IPS DF 4.7 (cell line): ENCODE results near the gene PIEZO2.
"Not testable (repeated sequence)": the region's sequence is repeated elsewhere in the genome, so short reads cannot be mapped to it uniquely, and the experiment has no call there.

Experiments
- DNase-seq: peaks from one replicate; pipeline ENCODE4 v3.0.0-alpha.2; 2013; ENCODE audit warnings: low spot score; ENCODE audit errors: extremely low read depth

The PIEZO2 gene

DNA sequence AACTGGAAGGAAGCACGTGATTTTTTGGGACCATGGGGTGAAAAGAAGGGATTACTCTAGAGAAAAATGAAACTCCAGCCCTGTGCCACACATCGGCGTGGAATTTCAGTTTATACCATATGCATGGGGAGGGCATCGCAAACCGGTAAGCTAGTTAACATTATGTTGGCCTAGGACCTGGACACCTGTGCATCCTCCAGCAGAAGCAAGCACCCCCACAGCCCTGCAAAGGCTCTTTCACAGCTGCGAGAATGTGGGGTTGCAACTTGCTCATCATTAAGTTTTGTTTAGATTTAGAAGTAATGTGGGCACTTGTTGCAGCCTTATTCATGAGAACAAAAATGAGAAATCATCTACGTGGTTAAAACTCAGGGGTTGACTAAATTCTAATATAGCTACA lies 299.2 kb downstream of the PIEZO2 start:
- DNase-seq: no peak

DNA sequence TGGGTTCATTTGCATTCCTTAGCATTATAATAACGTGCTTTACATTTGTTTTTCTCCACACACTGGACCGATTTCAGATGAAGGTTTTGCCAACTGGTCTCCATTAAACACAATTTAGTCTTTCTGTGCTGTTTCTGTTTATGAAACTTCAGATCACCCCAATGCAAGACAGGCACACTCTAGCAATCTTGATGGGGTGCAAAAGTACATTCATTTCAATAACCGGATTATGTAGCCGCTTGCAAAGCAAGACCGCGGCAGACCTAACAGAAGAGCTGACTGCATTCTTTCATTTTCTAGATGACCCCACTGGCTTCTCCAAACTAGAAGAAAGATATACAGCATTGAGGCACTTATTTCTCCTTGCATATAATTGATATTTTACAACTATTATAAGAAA lies 301.5 kb downstream of the PIEZO2 start:
- no peak for DNase-seq

DNA sequence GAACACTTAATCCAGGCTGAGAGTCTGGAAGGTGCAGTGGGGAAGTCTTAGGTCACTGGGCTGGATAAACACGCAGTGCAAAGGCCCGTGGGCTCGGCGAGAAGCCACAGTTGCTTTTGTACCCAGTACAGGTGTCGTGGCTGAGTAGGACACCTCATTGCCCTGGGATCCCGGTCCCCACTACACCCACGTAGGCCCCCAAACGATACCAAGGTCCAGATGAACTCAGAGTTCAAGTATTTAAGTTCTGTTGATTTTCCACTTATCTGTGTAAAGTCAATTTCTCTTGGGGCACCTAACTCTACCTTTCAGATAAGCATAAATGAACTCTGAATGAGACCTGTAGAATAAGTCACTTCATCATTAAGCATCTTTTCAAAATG lies 302.0 kb downstream of the PIEZO2 start:
- DNase-seq: no peak

DNA sequence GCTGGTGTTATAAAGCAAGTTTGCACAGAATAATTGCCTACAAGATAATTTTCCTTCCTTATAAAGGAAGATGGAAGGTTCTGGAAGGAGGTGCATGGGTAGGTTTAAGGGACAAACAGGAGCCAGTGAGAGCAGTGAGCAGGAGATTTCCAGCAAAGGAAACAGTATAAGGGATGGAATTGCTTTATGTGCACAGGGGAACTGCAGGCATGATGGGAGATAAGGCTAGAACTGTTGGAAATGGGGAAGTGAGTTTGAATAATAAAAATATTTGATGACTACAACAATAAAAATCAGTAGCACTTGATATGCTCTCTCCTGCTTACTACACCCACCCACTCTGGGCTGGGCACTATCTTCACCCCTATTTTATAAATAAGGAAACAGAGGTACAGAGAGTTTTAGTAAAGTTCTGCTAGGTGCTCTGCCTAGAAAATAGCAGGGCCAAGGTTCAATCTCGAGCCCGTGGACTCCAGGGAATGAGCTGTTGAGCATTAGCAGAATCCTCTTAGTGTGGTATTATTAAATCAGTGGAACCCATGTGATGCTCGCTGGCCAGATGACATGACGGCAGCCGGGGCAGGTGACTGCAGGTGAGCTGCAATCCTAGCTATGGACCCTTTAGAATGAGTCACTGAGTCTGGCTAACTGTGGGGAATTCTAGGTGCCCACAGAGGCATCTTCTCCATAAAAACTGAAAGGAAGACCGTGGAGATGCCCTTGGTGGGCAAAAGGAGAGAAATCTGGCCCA lies 302.5 kb downstream of the PIEZO2 start:
- DNase-seq: no peak

DNA sequence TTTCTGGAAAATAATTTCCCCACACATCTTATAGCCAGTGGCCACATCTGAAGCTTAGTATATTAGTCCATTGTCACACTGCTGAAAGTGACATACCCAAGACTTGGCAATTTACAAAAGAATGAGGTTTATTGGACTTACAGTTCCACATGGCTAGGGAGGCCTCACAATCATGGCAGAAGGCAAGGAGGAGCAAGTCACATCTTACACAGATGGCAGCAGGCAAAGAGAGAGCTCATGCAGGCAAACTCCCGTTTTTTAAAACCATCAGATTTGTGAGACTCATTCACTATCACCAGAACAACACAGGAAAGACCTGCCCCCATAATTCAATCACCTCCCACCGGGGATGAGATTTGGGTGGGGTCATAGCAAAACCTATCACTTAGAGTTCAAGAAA lies 303.3 kb downstream of the PIEZO2 start:
- not testable (repeated sequence) for DNase-seq

DNA sequence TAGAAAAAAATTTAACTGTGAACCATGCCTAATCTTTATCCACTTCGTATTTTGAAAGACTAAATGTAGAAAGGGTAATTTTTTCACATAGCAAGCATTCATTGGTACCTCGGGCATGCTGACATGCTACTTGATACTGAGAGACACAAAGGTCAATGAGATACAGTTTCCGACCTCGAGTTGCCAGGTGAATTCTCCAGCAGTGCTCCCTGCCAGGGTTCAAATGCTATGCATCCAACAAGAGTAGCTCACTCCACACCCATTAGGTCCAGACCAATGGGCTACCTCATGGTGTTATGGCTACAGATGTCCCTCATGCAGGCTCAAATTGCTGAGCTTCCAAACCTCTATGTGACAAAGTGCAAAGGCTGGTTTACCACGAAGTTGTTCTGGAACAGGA lies 305.8 kb downstream of the PIEZO2 start:
- DNase-seq: no peak

DNA sequence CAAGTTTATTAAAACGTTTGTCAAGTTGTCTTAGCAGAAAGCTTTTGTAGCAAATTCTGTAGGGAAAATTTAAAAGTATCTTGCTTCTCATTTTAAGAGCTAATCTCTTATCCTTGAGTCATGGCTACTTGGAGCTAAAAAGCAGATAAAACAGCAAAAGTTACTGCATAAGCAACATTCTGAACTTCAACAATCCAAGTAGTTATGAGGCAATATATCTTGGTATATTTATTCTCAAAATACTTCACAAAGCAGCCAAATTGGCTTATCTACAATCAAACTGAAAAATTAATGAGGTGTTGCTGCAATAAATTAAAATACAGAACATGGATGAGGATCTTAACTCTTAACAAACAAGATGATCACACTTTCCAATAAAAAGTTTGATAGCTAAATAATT lies 306.5 kb downstream of the PIEZO2 start:
- DNase-seq: no peak

DNA sequence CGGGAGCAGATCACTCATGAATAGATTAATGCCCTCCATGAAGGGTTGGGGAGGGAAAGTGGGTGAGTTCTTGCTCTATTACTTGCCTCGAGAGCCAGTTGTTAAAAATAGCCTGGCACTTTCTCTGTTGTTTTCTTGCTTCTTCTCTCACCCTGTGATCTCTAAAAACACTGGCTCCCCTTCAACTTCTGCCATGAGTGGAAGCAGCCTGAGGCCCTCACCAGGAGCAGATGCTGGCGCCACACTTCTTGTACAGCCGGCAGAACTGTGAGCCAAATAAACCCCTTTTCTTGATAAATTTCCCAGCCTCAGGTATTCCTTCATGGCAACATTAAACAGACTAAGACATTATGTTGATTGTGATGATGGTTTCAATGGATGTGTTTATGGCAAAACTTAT lies 307.0 kb downstream of the PIEZO2 start:
- no peak for DNase-seq

DNA sequence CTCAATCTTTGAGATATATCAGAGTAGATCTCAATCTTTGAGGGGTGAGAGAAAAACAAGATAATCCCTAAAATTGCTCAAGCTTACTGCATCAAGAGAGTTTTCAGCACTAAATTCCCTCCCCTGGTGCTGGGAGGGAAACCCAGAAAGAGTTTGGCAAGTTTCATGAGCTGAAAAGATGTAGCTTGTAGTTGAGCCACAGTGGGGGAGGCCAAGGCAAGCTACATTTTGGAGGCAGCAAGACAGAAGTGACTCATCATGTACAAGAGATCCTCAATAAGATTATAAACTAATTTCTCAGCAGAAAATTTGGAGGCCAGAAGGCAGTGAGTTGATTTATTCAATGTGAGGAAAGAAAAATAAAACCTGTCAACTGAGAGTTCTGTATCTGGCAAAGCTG lies 308.2 kb downstream of the PIEZO2 start:
- no peak for DNase-seq

DNA sequence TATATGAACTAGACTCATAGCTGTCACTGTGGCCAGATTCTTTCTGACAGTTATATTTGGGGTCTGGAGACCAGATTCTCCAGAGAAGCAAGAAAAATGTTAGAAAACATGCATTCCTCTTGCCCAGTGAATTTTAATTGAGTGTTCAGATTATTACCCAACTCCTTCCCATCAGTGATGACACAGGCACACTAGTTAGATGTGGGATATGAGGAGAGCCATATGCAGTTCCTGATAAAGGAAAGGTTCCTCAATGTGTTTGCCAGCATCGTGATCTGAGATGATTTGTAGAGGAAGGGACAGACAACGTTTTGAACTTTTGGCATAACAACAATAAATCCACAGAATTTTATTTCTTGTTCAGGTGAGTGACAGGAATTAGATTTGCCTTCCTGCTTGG lies 308.6 kb downstream of the PIEZO2 start:
- no peak for DNase-seq

DNA sequence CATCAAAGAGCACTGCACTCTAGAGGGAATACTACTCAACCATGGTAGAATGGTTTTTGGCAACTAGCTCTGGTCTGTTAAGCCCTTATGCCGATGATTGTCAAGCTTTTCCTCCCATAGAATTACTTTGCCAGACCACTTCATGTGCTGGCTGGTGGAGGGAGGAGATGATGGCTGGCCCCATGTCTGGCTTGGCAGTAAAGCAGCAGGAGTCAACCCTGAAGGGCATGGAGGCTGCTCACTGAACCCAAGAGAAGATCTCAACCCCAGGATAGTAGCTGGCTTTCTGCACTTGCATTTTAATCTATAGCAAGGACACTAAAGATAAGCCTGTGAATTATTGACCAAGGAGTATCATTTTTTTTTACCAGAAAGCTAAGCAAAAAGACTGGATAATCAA lies 309.9 kb downstream of the PIEZO2 start:
- no peak for DNase-seq

DNA sequence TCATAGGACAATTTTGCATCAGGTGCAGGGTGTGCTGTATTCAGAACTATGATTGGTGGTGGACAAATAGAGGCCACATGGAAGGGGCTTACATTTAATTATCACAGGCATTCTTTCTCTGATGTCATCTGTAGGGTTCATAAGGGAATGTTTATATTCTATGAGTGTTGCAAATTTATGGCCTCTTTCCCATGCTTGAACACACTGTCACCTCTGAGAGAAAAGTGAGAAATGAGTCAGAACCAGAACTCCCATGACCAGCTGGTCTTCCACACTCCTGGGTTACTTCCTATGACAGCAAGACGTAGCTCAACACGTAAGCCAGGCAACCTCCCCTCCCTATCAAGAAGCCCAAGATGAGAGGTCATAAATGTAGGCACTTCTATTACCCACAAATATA lies 310.8 kb downstream of the PIEZO2 start:
- no peak for DNase-seq

DNA sequence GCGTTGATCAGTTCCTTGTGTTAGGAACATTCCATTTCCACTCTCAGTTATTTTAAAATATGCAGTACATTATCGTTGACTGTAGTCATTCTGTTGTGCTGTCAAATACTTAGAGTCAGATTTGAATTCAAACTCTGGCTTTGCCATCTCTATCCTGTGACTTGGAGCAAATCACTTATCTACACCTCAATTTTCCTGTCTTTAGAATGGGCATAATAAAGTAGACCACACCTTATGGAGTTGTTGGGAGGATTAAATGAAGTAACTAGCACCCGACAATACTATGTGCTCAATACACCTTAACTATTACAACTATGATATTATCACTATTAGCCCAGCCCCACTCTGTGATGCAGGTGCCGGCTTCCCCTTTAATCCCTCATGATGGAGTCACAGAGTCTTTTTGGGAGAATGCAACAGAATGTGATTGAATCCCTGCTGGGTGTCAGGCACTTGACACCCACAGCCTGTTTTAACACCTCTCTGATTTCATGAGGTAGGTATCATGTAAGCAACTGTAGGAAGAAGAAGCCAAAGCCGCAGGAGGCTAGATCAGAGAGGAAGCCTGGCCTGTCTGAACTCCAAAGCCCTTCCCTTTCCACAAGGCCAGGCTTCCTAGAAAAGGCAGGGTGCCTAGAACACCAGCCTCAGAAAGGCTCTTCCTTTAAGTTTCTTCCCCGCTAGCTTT lies 315.1 kb downstream of the PIEZO2 start:
- DNase-seq: no peak

DNA sequence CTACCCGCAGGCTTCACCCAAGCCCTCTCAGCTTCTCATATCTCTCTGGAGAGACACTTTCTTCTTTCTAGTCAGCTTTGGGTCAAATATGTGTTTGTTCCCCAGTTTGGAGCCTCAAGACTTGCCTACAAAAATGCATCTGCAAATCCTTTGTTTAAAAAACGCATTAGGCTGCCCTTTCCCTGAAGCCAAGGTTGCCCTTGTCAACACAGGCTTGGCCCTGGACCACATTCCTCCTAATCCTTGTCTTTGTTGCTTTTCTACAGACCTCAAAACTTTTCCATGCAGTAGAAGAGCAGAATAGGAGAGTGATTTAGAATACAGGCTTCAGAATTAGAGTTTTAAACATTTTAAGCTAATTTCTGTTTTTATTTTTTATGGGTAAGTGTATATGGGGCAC lies 315.7 kb downstream of the PIEZO2 start:
- no peak for DNase-seq

DNA sequence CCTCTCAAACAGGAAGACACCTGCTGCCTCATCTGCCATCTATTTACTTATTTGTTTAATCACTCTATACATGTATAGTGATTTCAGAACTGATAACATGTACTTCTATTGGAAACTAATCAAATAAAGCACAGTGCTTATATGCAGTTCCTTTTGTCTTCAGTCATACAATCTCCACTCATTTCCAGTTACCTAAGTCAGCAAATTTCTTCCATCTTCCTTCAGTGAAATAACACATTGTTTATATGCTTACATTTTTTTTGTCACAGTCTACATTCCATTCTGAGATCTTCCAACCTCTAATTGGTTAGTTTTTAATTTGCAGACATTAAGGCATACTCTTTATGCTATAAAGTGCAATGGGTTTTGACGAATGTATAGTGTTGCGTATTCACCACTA lies 323.0 kb downstream of the PIEZO2 start:
- no peak for DNase-seq

DNA sequence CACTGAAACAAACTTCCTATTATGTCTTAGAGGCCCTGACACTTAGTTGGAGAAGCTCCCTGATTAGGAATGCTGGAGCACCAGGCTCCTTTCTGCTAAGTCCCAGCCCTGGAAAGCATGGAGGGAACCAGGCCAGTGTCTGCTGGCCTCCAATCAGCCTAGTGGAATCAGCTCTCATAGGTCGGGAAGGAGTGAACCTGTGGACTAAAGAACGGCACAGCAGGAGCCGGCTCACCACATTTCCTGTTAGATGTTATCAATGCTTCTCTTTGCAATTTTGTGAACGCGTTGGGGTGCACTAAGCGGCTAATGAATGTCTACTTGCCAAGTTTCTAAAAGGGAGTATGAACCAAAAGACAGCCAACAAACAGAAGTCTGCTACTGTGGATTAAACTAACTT lies 326.9 kb downstream of the PIEZO2 start:
- DNase-seq: peak; percentile 7

DNA sequence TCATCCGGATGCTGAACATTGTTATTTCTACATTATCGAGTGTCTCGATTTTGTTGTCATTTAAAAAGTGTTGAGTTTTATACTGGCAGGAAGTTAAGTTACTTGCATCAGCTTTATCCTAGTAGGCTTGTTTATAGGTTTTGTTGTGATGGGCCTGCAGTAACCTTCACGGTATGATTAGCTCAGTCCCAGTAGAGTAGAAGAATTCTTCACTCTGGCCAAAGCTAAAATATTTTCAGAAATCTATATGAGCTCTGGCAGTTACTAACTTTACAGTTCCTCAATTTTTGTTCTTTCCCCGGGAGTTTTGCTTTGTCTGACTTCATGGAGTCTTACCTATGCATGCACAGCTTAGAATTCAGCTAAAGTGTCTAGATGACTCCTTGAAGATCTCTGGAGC lies 328.7 kb downstream of the PIEZO2 start:
- DNase-seq: no peak

DNA sequence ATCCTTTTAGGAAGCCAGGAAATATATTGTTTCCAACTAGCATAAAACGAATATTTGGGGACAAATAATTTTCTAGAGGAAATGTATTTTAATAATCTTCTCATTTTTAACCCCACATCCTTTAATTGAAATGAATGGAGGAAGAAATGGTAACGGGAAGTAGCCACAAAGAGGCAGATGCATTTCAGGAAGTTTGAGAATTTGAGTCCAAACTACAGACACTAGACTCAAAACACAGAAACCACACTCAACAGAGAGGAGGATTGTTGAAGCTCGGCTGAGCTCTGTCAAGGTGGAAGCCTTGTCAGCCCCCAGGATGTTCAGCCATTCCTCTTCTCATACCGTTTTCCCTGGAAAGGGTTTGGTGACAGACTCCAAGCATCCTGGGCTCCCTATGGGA lies 335.0 kb downstream of the PIEZO2 start:
- no peak for DNase-seq

DNA sequence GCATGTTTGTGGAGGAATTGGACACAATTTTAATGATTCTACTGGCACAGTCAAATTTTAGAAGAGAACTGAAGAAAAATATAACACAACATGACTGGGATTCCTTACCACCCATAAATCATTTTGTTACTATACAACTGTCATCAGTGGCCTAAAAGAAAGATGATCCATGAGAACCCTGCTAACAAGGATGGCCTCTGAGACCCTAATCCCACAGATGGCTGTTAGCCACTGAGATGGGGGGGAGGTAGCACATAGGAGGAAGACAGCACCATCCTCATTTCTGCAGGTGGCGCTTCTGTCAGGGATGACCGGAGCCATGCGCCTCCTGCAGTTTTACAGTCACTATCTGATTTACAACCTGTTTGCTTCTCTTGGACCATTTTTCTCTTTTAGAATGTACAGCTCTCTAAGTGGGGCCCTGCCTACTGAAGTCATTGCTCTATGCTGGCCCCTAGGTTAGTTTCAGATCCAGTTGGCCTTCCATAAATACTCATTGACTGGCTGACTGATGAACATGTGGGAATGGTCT lies 343.7 kb downstream of the PIEZO2 start:
- no peak for DNase-seq

DNA sequence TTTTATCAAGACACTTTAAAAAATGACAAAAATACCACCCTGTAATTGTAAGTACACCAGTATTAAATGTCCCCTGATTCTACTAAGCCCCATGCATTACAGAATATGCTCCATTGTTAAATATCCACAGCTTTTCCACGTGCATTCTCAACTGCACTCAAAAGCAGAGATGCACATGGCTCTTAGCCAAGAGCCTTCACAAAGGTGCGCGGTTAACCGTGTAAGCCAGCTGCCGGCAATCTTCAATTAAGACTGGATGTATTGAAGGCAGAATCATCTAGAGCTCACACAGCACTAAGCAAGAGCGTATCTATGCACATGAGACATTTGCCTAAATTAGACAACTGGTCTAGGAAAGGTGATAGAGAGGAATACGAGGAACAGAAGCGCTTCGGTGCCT lies 345.2 kb downstream of the PIEZO2 start:
- DNase-seq: no peak

DNA sequence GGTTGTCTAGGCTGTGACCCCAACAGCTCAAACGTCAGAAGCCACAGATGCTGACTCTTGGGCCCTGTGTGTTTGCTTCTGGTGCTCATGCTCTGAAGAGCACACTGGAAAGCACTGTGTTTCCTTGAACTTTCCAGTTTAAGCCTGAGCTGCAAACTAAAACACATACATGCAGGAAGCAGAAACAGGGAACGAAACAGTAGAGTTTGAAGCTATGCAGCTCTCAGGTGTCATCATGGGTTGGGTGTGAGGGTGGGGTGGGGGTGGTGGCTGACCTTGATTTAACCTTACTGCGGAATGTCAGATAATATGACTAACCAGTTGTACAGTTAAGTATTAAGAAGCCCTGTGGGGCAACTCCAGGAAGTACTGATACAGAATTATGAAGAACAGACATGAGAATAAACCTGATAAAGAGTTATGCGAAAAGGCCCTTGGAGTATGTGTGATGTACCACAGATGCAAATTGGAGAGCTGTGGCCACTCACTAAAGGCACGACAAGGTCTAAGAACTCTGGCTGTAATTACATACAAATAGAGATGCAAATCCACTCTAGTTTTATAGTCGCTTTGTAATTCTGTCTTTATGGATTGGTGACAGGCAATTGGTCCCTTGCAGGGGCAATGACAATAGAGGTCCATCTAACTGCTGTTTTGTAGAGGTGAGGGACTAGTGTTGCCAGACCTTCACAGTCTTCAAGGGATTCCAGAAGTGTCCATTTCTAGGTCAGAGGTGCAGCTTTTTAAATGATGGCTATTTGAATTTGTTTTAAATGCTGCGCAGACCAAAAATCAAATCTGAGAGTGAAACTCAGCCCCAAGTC lies 350.4 kb downstream of the PIEZO2 start:
- DNase-seq: no peak

DNA sequence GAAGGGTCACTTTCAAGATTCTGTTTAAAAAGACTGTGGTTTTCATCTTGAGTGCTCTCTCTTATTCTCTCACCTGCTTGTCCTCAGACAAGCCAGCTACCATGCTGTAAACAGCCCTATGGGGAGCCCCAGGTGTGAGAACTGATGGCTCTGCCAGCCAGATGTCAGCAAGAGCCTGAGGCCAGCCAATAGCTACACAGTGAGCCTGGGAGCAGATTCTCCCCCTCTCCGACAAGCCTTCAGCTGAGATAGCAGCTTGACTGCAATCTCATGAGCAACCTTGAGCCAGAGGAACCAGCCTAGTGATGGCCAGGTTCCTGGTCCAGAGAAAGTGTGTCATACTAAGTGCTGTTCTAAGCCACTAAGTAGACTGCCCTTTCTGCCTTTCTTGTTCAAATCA lies 351.5 kb downstream of the PIEZO2 start:
- no peak for DNase-seq
